Left renal cortex interstitium (tissue), 4 donors: ENCODE data around the gene SELENOH. TPM values are rescaled to one million over a fixed set of nuclear protein-coding genes. Genes with fewer than 3 reads are reported as not detected.

ENCODE experiments used
- DNase-seq, 4 donors: peaks; one replicate each; pipeline ENCODE4 v3.0.0-alpha.2; 2013; ENCODE audit warnings: low read depth in 4 of 4, low spot score in 2 of 4, missing footprints in 1 of 4
- polyA plus RNA-seq, 4 donors: library from polyadenylated mRNA; unstranded; fragments of 120-200 nt; gene quantifications; one replicate each; pipeline ENCODE4 v1.2.1, GENCODE V29; 2013; ENCODE audit not compliant: insufficient read length in 4 of 4

The SELENOH gene
- polyA plus RNA-seq, 4 donors, result 110 to 168 (median 131) TPM

DNA sequence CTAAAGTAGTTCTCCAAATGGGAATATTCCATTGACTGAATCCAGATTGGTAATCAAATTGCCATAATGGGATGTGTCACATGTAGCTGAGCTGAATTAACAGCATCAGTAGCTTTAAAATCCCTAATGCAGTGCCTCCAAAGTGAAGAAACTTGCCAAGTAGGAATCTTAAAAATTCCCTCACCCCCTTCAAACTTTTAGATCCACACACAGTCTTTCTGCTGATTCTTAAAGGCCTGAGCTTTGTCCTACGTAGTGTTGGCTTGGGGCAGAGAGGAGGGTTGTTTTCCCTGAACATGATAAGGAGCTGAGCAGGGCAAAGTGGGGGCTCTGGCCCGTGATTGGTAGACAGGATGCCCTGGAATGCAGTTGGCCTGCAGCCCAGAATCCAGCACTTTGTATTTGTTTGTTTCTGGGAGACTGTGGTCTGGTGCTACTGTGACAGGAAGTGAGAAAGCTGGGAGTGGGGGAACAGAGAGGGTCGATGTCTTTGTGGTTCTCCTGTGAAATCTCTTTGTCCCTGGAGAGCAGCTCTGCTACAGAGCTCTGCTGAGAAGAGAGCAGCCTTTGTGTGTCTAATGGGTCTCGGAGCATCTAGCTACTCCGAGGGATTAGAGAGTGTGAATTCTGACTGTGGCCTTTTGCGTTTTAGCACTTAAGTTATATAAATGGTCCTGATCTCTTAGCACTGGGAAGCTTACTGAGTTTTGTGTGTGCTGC lies 37.2 kb downstream of the SELENOH start:
- peak; percentile 90 to 97 (median 93) for DNase-seq

DNA sequence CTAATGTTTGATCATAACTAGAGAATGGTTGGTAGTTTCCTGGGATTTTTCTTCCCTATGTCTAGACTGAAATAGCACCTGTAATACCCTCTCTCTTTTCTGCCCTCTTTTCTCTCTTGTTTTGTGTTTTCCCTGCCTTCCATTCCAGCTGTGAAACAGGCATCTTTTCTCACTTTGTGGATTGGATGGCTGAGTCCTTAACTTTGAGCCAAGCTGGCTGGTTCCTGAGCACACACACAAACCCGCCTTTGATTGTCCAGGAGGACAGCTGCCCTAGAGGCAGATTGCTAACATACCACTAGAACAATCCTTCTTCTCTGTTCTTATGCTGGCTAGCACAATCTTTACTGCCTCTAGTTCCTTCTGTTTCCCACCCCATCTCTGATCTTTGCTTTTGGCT lies 38.0 kb downstream of the SELENOH start:
- no peak for DNase-seq

DNA sequence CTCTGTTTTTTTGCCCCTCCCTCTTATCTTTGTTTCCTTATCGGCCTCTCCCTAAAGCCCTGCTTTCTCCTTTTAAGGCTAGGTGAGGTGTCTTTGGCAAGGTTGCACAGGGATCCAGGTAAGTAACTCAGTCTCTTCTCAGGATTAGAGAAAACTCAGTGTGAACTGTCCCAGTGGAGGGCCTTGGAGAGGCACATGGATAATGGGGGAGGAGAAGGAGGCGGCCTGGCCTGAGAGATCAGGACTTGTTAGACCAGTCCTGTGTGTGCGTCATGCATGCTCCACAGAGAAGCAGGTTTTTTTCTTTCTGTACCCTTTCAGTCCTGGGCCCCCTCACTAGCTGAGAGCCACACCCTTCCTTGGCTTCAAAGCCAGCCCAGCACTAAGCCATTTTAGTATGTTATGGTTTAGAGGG lies 40.2 kb downstream of the SELENOH start:
- DNase-seq, result no peak

DNA sequence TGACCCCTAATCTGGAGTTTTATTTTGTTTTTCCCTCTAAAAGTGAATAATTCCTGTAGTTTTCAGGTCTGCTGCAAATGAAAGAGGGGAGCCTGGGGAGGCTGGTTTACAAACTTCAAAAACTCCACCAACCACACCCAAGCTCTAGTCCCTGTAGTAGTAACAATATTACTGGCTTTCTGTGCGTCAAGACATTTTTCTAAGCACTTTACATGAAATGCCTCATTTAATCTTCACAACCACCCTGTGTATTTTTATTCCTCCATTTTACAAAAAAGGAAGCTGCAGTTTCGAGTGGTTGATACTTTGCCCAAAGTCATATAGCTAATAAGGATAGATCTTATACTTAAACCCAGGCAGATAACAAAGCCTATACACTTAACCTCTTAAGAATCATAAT lies 43.8 kb downstream of the SELENOH start:
- no peak for DNase-seq

DNA sequence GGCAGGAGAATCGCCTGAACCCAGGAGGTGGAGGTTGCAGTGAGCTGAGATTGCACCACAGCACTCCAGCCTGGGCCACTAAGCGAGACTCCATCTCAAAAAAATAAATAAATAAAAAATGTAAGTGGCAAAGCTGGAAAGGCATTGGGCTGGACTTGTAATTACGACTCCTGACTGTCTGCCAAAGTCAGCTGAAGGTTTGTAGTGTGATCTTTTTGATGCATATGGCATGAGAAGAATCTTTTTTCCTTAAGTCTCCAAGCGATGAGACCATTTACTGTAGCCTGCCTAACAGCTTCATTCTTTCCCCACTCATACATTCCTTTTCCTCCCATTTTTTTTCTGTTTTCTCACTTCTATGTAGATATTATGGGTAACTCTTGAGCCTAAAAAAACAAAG lies 45.1 kb downstream of the SELENOH start:
- DNase-seq, result no peak

DNA sequence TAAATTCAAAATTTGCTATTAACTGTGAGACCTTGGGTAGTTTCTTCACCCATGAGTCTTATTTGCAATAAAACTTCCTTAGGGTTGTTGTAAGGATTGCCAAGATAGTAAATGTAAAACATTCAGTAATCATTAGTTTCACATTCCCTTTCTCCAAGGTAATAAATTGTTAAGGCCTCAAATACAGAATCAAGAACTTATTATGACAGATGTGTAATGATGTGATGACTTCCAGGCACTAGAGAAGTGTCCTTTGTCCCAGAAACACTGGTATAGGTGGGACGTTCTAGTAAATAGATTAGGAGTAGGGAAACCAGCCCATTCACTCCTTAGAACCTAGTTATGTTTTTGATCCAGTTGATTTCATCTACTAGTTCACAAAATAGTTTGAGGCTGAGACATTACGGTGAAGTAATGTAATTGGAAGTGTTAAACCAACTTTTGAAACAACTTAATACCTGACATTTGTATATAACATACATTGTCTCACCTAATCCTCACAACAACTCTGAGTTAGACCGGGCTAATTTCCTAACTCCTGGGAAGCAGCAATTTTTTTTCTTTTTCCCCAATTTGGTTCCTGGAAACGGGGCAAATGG lies 45.8 kb downstream of the SELENOH start:
- DNase-seq, result no peak

DNA sequence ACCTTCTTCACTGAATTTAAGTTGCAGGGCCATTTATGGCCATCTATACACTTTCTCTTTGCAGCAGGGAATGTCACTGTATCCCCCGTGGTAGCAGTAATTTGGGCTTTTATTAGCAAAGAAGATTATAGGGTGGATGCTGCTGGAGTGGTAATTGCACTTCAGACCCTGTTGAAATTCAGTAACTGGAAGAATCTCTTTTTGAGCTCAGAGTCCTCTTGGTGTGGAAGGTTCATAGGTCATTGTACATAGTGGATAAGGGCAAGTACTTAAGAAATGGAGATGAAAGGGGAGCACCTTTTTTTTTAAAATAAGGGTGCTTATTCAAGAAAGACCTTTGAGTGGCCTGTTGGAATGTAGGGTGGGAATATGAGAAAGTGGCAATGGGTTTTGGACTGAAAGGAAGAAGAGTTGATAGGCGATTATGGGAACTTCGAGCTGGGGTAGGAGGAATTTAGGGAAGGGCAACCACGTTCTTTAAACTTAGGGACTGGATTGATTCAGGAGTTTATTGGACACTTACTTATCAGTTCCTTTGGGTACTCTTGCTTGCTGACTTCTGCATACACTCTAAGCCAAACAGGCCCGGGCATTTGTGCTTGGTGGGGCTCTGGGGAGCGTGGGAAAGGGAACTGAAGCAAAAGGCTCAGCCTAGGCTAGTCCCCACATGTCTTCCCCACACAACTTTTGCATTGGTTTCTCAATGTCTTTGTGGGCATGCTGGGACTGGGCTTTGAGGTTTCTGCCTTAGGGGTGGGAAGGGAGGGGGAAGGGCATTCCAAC lies 46.8 kb downstream of the SELENOH start:
- DNase-seq, result no peak

DNA sequence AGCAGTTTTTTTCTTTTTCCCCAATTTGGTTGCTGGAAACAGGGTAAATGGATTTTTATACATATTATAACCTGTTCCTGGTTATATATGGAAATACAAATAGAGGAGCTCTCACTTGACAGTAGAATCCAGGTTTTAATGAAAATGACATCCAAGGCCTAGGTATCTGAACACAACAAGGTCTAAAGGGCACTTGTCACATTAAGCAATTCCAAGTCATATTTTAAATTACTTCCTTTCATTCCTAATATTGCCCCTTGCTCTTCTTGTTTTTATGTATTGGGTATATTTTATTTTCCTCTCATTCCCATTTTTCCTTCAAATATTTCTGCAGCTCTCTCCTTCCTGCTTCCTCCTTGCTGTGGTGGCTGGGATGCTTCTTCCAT lies 47.4 kb downstream of the SELENOH start:
- DNase-seq, result no peak

DNA sequence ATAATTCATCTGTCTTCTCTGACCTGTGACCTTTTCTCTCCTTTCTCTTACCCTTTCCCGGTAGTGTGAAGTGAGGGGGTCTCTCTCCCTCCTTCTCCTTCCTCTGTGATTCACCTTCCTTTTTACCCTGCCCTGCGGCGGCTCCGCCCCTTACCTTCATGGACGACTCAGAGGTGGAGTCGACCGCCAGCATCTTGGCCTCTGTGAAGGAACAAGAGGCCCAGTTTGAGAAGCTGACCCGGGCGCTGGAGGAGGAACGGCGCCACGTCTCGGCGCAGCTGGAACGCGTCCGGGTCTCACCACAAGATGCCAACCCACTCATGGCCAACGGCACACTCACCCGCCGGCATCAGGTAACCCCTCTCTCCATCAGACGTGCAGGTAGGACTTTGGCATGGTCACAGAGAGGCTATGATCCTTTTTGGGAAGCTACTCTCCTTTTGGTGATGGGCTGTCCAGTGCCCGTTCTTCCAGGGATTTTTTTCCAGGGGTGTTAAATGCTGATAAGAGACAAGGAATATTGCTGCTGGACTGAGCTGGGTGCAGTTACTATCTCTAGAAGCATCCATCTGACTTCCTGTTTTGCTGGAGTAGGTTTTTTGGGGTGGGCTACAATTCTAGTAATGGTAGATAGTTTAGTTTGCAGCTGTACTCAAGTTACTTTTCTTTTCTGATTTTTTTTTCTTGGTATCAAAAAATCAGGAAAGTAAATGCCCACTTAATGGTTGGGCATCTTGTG lies 50.2 kb downstream of the SELENOH start:
- no peak for DNase-seq

DNA sequence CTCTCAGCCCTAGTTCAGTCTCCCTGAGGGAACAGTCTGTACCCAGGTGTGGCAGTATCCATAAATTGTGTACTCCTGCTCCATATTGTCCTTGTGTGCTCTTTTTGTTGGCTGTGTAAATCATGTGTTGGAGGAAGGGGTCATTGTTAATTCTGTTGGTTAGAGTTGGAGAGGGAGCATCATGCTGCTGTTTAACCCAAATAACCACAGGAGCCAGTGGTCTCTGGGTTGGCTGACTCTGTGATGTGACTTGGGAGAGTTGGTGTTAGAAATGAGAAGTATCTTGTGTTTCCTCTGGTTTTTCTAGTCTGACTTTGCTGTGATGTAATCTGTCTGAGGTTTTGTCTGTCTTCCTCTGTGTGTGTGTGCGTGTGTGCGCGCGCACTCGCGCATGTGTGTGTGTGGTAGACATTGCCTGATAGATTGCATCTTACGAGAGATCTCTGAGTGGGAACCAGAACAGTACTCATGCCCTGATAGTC lies 50.8 kb downstream of the SELENOH start:
- DNase-seq, result no peak

DNA sequence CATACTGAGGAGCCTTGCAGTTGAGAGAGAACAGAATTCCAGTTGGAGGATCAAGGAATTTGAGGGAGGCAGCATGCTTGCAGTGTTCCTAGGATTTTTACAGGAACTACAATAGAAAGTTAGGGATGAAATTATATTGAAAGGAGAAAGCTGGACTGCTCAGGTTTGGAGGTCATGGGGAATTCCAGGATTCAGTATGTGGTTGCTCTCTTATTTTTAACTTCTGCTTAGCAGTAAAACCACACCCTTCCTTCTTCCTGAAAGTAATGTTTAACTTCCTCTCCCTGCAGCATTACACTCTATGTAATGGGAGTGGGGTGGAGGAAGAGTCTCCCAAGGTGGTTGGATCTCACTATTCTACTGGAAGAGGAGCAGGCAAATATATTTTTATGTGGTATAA lies 51.6 kb downstream of the SELENOH start:
- no peak for DNase-seq

Other genes with a start within 250 kb of the SELENOH start
- 1 to 10 TPM; 6.7 to 8.8 (median 7.0) TPM for gene SLC43A1, start 225.8 kb upstream of the SELENOH start, polyA plus RNA-seq
- 10 to 100 TPM; 45.8 to 59.3 (median 52.2) TPM for gene TIMM10, start 210.7 kb upstream of the SELENOH start, polyA plus RNA-seq
- under 1 TPM; 0.11 to 0.46 (median 0.22) TPM for gene SMTNL1, start 203.9 kb upstream of the SELENOH start, polyA plus RNA-seq
- gene UBE2L6, start 173.8 kb upstream of the SELENOH start, polyA plus RNA-seq, result 10 to 100 TPM; 32.3 to 47.6 (median 44.0) TPM
- gene SERPING1, start 143.8 kb upstream of the SELENOH start, polyA plus RNA-seq, result 100 to 1,000 TPM; 145 to 174 (median 160) TPM
- gene YPEL4, start 91.6 kb upstream of the SELENOH start, polyA plus RNA-seq, result 1 to 10 TPM; 1.6 to 5.6 (median 3.2) TPM
- gene CLP1, start 83.7 kb upstream of the SELENOH start, polyA plus RNA-seq, result 10 to 100 TPM; 13.5 to 17.8 (median 15.6) TPM
- gene ZDHHC5, start 73.4 kb upstream of the SELENOH start, polyA plus RNA-seq, result 10 to 100 TPM; 50.0 to 55.6 (median 53.0) TPM
- gene MED19, start 29.3 kb upstream of the SELENOH start, polyA plus RNA-seq, result 10 to 100 TPM; 16.7 to 25.9 (median 22.5) TPM
- gene TMX2, start 28.9 kb upstream of the SELENOH start, polyA plus RNA-seq, result 100 to 1,000 TPM; 108 to 120 (median 118) TPM
- gene BTBD18, start 10.3 kb downstream of the SELENOH start, polyA plus RNA-seq, result under 1 TPM in 3 of 4 donors, not detected in 1; 0.24 to 0.49 (median 0.33) TPM
- gene CTNND1, start 20.3 kb downstream of the SELENOH start, polyA plus RNA-seq, result 100 to 1,000 TPM; 181 to 247 (median 217) TPM